Kidney (tissue), 14 donors: ENCODE data around the gene CAPN12. TPM values are rescaled to one million over a fixed set of nuclear protein-coding genes. Genes with fewer than 3 reads are reported as not detected.
A peak's percentile ranks its signal among the peaks of the same experiment; 100 is the strongest.
"Not testable (repeated sequence)": the region's sequence is repeated elsewhere in the genome, so short reads cannot be mapped to it uniquely, and the experiment has no call there.

Experiments
- DNase-seq, 5 donors: peaks; one replicate each; pipeline ENCODE4 v3.0.0-alpha.2; 2013 to 2020
- FAIRE-seq: peaks from 2 replicates; lab custom pipeline; 2012; peaks lifted over from hg19 to GRCh38; lab: Jason Lieb, UNC
- H3K27ac ChIP-seq, 2 donors: one replicate each; pipeline ENCODE4 v1.7.0; 2013; ENCODE audit warnings: low read depth in 2 of 2, low read length in 2 of 2, inconsistent platforms in 1 of 2
- H3K27me3 ChIP-seq: one replicate; pipeline ENCODE4 v1.7.1; 2013; ENCODE audit warnings: low read length, inconsistent platforms; ENCODE audit not compliant: control insufficient read depth, insufficient read depth
- H3K36me3 ChIP-seq, 3 donors: one replicate each; pipeline versions ENCODE4 v1.7.0 to v1.7.1; 2013; ENCODE audit warnings: low read length in 3 of 3, control low read depth in 1 of 3, inconsistent platforms in 1 of 3; ENCODE audit not compliant: insufficient read depth in 3 of 3, control insufficient read depth in 2 of 3
- H3K4me1 ChIP-seq, 3 donors: one replicate each; pipeline versions ENCODE4 v1.7.0 to v1.7.1; 2013; ENCODE audit warnings: low read length in 3 of 3, inconsistent platforms in 1 of 3, low read depth in 1 of 3; ENCODE audit not compliant: control insufficient read depth in 2 of 3, insufficient read depth in 2 of 3
- H3K4me3 ChIP-seq, 3 donors: one replicate each; pipeline versions ENCODE4 v1.7.0 to v1.8.1; 2013; ENCODE audit warnings: low read length in 3 of 3, control low read depth in 1 of 3, inconsistent platforms in 1 of 3
- H3K9ac ChIP-seq, 3 donors: one replicate each; pipeline versions ENCODE4 v1.7.0 to v1.7.1; 2013; ENCODE audit warnings: low read length in 3 of 3, control low read depth in 1 of 3, inconsistent platforms in 1 of 3
- H3K9me3 ChIP-seq, 3 donors: one replicate each; pipeline versions ENCODE4 v1.7.0 to v1.7.1; 2013; ENCODE audit warnings: low read length in 3 of 3, control low read depth in 1 of 3, inconsistent platforms in 1 of 3; ENCODE audit not compliant: control insufficient read depth in 2 of 3, insufficient read depth in 1 of 3
- intact Hi-C: fragments of 100-400 bp; cut with DNase I; formaldehyde crosslinking; loops from one replicate; pipeline ENCODE4 v1.11.1; 2022
- polyA plus RNA-seq: library from polyadenylated mRNA; stranded (reverse); fragments of 350-450 nt; fragmentation: Illumina TruSeq; extraction: RNeasy Lipid Tissue Mini Kit (QIAGEN cat#74804); gene quantifications from one replicate; pipeline ENCODE4 v1.2.3, GENCODE V29; 2014; ENCODE audit warnings: low read depth, low replicate concordance; ENCODE audit not compliant: insufficient read depth
- total RNA-seq: library from RNA; stranded (reverse); fragmentation: NEBNext Ultra II Directional; extraction: Animal tissue kit (Norgen Biotek cat#: 25700); gene quantifications from one replicate; pipeline ENCODE4 v1.2.1, GENCODE V29; 2021
- TF ChIP-seq, protein P1 (sequence below): IDR thresholded peaks from 3 replicates; pipeline ENCODE4 v1.5.1; 2012; ENCODE audit warnings: mild to moderate bottlenecking, moderate library complexity, borderline replicate concordance; ENCODE audit not compliant: insufficient read depth; ENCODE audit errors: extremely low read depth
- donor health status: control.
- donor health status: control.
- donor health status: control.
- donor health status: control.
- donor health status: control.
- donor health status: DM: yes; HTN: yes; CAD: no.
- donor health status: Normal renal cell carcinoma (clear cell type).

CAPN12 gene
- total and polyA plus RNA-seq, 2 donors from 2014 or later = 27.1 to 31.1 TPM

DNA sequence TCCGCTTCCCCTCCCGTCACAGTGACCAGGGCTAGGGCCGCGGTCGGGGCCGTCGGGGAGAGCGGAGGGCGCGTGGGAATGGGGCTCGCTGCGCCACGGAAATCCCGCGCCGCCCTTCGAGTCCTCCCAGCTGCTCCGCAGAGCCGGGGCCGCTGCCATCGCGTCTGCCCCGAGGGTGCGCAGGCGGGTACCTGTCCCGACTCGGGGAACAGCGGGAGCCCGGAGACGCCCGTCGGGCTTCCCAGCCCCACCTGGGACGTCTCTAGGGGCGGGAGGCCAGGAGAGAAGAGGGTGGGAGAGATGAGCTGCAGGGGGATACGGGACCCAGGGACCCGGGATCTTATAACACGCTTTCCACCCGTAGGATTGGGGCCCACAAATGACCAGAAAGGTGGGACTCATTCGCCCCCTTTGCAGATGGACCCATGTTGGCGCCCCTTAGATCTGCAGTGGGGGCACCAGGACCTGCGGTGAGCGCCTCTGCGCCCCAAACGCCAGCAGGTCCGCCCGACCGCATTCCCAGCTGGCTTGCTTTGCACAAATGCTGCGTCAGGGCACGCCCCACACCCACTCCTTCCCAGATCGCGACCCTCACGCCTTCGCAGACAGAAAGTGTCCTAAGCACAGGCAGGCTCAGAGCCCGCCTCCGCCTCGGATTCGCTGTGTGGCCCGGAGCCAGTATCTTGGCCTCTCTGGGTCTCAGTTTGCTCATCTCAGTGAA, 26.1 kb upstream of the CAPN12 start:
- H3K4me3 ChIP-seq, H3K9me3 ChIP-seq, H3K27me3 ChIP-seq, DNase-seq, H3K36me3 ChIP-seq, H3K4me1 ChIP-seq, FAIRE-seq, H3K27ac ChIP-seq, H3K9ac ChIP-seq: not testable (repeated sequence)
- intact Hi-C loops = loop anchor here (10.0 kb wide), 1 partner anchor 54 kb away; no protein-coding TSS in a partner anchor

DNA sequence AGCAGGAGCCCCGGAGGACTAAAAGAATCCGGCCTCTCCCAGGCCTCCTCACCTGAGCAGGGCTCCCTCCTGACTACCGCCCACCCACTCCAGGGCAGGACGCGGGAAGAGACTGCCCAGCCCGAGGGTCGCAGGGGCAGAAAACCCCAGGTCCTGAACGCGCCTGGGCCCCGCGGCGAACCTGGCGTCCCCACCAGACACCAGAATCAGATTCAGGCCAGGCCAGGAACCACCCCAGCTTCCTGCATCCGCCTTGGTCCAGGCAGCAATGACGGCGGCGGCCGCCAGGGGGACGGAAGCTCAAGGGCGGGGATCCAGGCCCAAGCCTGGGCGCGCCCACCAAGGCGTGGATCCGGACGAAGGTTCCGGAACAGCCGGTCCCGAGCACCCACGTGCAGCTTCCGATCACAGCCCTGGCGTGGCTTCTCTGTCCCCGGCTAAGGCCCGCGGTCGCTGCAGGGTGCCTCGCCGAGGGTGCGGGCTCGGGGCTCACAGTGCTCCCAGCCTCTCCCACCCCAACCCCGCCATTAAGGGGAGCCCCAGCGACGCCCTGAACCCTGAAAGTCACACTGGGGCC, 25.4 kb upstream of the CAPN12 start:
- no peak for FAIRE-seq
- no peak overlapping the region for H3K4me3 ChIP-seq
- peak; percentile 74 to 97 (median 91) for DNase-seq
- TF ChIP-seq, protein P1, sequence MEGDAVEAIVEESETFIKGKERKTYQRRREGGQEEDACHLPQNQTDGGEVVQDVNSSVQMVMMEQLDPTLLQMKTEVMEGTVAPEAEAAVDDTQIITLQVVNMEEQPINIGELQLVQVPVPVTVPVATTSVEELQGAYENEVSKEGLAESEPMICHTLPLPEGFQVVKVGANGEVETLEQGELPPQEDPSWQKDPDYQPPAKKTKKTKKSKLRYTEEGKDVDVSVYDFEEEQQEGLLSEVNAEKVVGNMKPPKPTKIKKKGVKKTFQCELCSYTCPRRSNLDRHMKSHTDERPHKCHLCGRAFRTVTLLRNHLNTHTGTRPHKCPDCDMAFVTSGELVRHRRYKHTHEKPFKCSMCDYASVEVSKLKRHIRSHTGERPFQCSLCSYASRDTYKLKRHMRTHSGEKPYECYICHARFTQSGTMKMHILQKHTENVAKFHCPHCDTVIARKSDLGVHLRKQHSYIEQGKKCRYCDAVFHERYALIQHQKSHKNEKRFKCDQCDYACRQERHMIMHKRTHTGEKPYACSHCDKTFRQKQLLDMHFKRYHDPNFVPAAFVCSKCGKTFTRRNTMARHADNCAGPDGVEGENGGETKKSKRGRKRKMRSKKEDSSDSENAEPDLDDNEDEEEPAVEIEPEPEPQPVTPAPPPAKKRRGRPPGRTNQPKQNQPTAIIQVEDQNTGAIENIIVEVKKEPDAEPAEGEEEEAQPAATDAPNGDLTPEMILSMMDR = peak; percentile 76
- H3K27me3 ChIP-seq = no peaks in the 10 kb centered on the region
- H3K9me3 ChIP-seq = no peaks in the 10 kb centered on the region
- intact Hi-C loops = loop anchor here (10.0 kb wide), 1 partner anchor 55 kb away; no protein-coding TSS in a partner anchor
- peak overlapping the region in 1 of 2 donors; percentile 47 for H3K27ac ChIP-seq
- peak overlapping the region in 1 of 3 donors; percentile 48 for H3K9ac ChIP-seq
- no peaks in the 10 kb centered on the region for H3K36me3 ChIP-seq
- H3K4me1 ChIP-seq = peaks cover 0 to 2% (median 0%) of the 10 kb centered on the region in 3 donors

DNA sequence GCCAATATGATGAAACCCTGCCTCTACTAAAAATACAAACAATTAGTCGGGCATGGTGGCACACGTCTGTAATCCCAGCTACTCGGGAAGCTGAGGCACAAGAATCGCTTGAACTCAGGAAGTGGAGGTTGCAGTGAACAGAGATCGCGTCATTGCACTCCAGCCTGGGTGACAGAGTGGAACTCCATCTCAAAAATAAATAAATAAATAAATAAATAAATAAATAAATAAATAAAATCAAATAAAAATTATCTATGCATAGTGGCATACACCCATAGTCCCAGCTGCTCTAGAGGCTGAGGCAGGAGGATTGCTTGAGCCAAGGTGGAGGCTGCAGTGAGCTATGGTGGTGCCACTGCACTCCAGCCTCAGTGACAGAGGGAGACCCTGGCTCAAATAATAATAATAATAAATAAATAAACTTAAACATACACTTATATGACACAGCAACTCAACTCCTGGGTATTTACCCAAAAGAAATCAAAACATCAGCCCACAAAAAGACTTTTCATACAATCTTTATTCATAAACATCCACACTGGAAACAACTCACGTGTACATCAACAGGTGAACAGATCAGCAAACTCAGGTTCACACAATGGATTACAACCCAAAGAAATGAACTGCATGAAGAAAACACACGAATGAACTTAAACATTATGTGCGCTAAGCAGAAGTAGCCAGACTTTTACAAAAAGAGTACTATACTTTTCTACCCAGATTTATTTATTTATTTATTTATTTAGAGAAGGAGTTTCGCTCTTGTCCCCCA, 22.2 kb upstream of the CAPN12 start:
- H3K27ac ChIP-seq = no peak overlapping the region
- no peaks in the 10 kb centered on the region for H3K9me3 ChIP-seq
- DNase-seq (no peak), FAIRE-seq (no peak)
- peaks cover 0 to 5% (median 2%) of the 10 kb centered on the region in 3 donors for H3K4me1 ChIP-seq
- intact Hi-C loops = no loop called here
- TF ChIP-seq, protein P1 = no peak
- no peak overlapping the region for H3K9ac ChIP-seq
- H3K36me3 ChIP-seq = no peaks in the 10 kb centered on the region
- H3K27me3 ChIP-seq = no peaks in the 10 kb centered on the region
- no peak overlapping the region for H3K4me3 ChIP-seq

DNA sequence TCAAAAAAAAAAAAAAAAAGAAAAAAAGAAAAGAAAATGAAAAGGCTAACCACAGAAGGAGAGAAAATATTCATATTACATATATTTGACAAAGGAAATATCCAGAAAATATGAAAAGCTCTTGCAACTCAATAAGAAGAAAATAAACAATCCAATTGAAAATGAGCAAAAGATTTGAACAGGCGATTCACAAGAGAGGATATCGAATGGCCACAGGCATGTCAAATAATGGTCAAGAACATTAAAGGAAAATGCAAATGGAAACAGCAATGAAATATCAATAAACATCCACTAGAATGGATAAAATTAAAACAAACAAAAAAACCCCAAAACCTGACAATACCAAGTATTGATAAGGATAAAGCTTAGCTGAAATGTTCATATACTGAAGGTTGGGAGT, 20.9 kb upstream of the CAPN12 start:
- Histone ChIP-seq H3K4me1 (peaks cover 0 to 5% (median 2%) of the 10 kb centered on the region in 3 donors), H3K9ac (no peak overlapping the region), H3K9me3 (no peaks in the 10 kb centered on the region), H3K27me3 (no peaks in the 10 kb centered on the region), H3K27ac (no peak overlapping the region), H3K36me3 (no peaks in the 10 kb centered on the region), H3K4me3 (no peak overlapping the region)
- DNase-seq = no peak
- TF ChIP-seq, protein P1 = no peak
- intact Hi-C loops = no loop called here
- no peak for FAIRE-seq
